ENCODE results near the gene INPP5D.
A peak's percentile ranks its signal among the peaks of the same experiment; 100 is the strongest.

DNA sequence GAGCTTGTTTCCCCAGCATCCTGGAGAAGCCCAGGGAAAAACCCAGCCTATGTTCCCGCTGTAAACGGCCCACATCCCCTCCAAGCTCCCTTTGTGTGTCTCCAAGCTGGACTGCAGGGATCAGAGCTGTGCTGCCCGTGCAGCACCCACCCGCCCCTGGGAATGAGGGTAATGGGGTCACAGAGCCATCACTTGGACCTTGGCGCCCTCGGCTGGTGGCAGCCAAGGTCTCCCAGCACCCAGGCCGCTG is 670 bp upstream of the INPP5D start:
- TF ChIP-seq, protein P1, sequence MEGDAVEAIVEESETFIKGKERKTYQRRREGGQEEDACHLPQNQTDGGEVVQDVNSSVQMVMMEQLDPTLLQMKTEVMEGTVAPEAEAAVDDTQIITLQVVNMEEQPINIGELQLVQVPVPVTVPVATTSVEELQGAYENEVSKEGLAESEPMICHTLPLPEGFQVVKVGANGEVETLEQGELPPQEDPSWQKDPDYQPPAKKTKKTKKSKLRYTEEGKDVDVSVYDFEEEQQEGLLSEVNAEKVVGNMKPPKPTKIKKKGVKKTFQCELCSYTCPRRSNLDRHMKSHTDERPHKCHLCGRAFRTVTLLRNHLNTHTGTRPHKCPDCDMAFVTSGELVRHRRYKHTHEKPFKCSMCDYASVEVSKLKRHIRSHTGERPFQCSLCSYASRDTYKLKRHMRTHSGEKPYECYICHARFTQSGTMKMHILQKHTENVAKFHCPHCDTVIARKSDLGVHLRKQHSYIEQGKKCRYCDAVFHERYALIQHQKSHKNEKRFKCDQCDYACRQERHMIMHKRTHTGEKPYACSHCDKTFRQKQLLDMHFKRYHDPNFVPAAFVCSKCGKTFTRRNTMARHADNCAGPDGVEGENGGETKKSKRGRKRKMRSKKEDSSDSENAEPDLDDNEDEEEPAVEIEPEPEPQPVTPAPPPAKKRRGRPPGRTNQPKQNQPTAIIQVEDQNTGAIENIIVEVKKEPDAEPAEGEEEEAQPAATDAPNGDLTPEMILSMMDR (IDR thresholded peaks at IDR 0.05; ENCODE audit: insufficient read depth, low read length, poor library complexity, severe bottlenecking), result peak; percentile 40
- no peak for TF ChIP-seq EZH2phosphoT487 (conservative IDR thresholded peaks at IDR 0.05; ENCODE audit: low read length)

Measured in SU-DHL-6 (cell line).